ENCODE measurements around the gene MASP1. TPM values are rescaled to one million over a fixed set of nuclear protein-coding genes. Genes with fewer than 3 reads are reported as not detected.

MASP1 gene
- total RNA-seq, 1 experiment from 2014 or later: 1.0 TPM

- no peak for DNase-seq
- Histone ChIP-seq H3K23me2 (ENCODE audit: insufficient read length, low read depth, low read length, poor library complexity, severe bottlenecking) (no peaks in the 10 kb centered on the region), H3K9me3 (ENCODE audit: control insufficient read depth, low read depth, low read length) (peaks cover 23% of the 10 kb centered on the region), H3K79me1 (ENCODE audit: insufficient read depth, low read depth, low read length, poor library complexity, severe bottlenecking) (no peaks in the 10 kb centered on the region), H2AK5ac (ENCODE audit: insufficient read length, low read length) (no peak overlapping the region), H3K14ac (ENCODE audit: insufficient read depth, low read length) (no peak overlapping the region), H3K79me2 (ENCODE audit: insufficient read depth, low read length) (no peaks in the 10 kb centered on the region), H2BK20ac (ENCODE audit: low read depth, low read length, poor library complexity, severe bottlenecking) (no peak overlapping the region), H4K20me1 (ENCODE audit: control insufficient read depth, insufficient read depth, insufficient read length) (no peaks in the 10 kb centered on the region), H3K18ac (ENCODE audit: insufficient read length, low read depth, low read length) (no peak overlapping the region), H3K27me3 (ENCODE audit: insufficient read depth, low read length) (no peaks in the 10 kb centered on the region), H3T11ph (ENCODE audit: low read length) (no peak overlapping the region), H3K27ac (ENCODE audit: insufficient read length, low read depth, low read length) (no peak overlapping the region), H2AFZ (ENCODE audit: low read length) (no peak overlapping the region), H3K56ac (ENCODE audit: insufficient read length, low read depth, low read length) (no peak overlapping the region), H3K4ac (ENCODE audit: low read depth, low read length) (no peak overlapping the region), H3K9ac (ENCODE audit: extremely low read depth, insufficient read length, low read length) (no peak overlapping the region), H2BK5ac (ENCODE audit: insufficient read length, low read length) (no peak overlapping the region), H2BK120ac (ENCODE audit: low read depth, low read length, poor library complexity, severe bottlenecking) (no peak overlapping the region), H3K4me1 (ENCODE audit: insufficient read depth, low read length) (peaks cover 8% of the 10 kb centered on the region; the same call in 1 of the 2 replicates), H3K23ac (ENCODE audit: insufficient read length, low read depth, low read length) (no peak overlapping the region), H4K8ac (replicated peaks; ENCODE audit: insufficient read length, low read depth, low read length) (no peak overlapping the region), H4K5ac (ENCODE audit: insufficient read length, low read depth, low read length) (no peak overlapping the region), H2BK15ac (ENCODE audit: low read depth, low read length) (no peak overlapping the region), H2BK12ac (ENCODE audit: insufficient read length, low read depth, low read length) (no peak overlapping the region), H4K91ac (ENCODE audit: insufficient read length, low read depth, low read length) (no peak overlapping the region), H3K4me2 (ENCODE audit: insufficient read depth, insufficient read length, low read length) (peak overlapping the region; percentile 6)
- Mint-ChIP-seq H3K27ac (peak overlapping the region in 2 of 3 experiments; percentile 20 to 37; a peak in 2 of 7 replicates), H3K27me3 (ENCODE audit: low read depth) (peaks cover 4% of the 10 kb centered on the region), H3K4me1 (peaks cover 16 to 27% of the 10 kb centered on the region in 2 experiments), H3K4me3 (no peak overlapping the region), H3K9me3 (peaks cover 16 to 26% of the 10 kb centered on the region in 2 experiments), H3K36me3 (ENCODE audit: insufficient read depth in 1 of 3, low read depth in 3 of 3) (peaks cover 9 to 25% (median 25%) of the 10 kb centered on the region in 3 experiments)
- no CpG with 5 or more reads among the region's 6 CpGs for WGBS (ENCODE audit: extremely low coverage, insufficient read length, low lambda C conversion rate)
- TF ChIP-seq CTCF (conservative IDR thresholded peaks at IDR 0.05): no peak
These were observed 80.8 kb downstream of the MASP1 start for GRCh38 chr3:187210545-187211327.

All from H9 (cell line).